K562 (cell line): Measurements from ENCODE around the gene SULT1A3. TPM values are rescaled to one million over a fixed set of nuclear protein-coding genes. Genes with fewer than 3 reads are reported as not detected.

ENCODE experiments used
- HMGN3 ChIP-seq: IDR thresholded peaks from 2 replicates; pipeline ENCODE4 v1.6.1; 2011; ENCODE audit warnings: borderline replicate concordance, low read depth, mild to moderate bottlenecking, mixed read lengths, low read length; ENCODE audit not compliant: insufficient read length; ENCODE audit errors: extremely low read depth
- MITF ChIP-seq: IDR thresholded peaks from 2 replicates; pipeline ENCODE4 v1.6.1; 2014; ENCODE audit warnings: antibody characterized with exemption
- NR2C1 ChIP-seq, 2 experiments: fragments of 450-650 bp; IDR thresholded peaks; 2 replicates each; pipeline ENCODE4 v1.6.1; 2017; ENCODE audit warnings: mild to moderate bottlenecking in 2 of 2, antibody characterized with exemption in 1 of 2, inconsistent platforms in 1 of 2, missing compliant biosample characterization in 1 of 2, missing genetic modification characterization in 1 of 2
- PBX2 ChIP-seq, 2 experiments: IDR thresholded peaks in 1 of 2; conservative IDR thresholded peaks in 1 of 2; 2 replicates each; pipeline ENCODE4 v1.6.1; 2016; ENCODE audit warnings: low read depth in 2 of 2, mild to moderate bottlenecking in 1 of 2, missing compliant biosample characterization in 1 of 2, missing genetic modification characterization in 1 of 2, moderate library complexity in 1 of 2
- PCBP2 ChIP-seq: fragments of 200-400 bp; formaldehyde crosslinking; IDR thresholded peaks from 2 replicates; pipeline ENCODE4 v1.6.1; 2018; ENCODE audit warnings: low read length, low read depth, mild to moderate bottlenecking, moderate library complexity; ENCODE audit not compliant: poor library complexity, severe bottlenecking
- RBM22 ChIP-seq: fragments of 200-400 bp; formaldehyde crosslinking; IDR thresholded peaks from 2 replicates; pipeline ENCODE4 v1.6.1; 2018; ENCODE audit warnings: low read length, low read depth; ENCODE audit not compliant: poor library complexity, severe bottlenecking
- RUNX1 ChIP-seq: sonication (generic); IDR thresholded peaks from 2 replicates; pipeline ENCODE4 v1.6.1; 2016; ENCODE audit warnings: antibody characterized with exemption, low read depth
- SFPQ ChIP-seq: fragments of 200-400 bp; formaldehyde crosslinking; IDR thresholded peaks from 2 replicates; pipeline ENCODE4 v1.6.1; 2017; ENCODE audit warnings: mild to moderate bottlenecking, low read depth, low read length, moderate library complexity
- TCF3 ChIP-seq: sonication (generic); formaldehyde crosslinking; IDR thresholded peaks from 2 replicates; pipeline ENCODE4 v1.4.0; 2020; ENCODE audit warnings: mild to moderate bottlenecking, missing genetic modification reagents
- ZC3H11A ChIP-seq: IDR thresholded peaks from 2 replicates; pipeline ENCODE4 v1.6.1; 2012; ENCODE audit warnings: low read depth, low read length, improper control_type of control experiment
- ZNF282 ChIP-seq: sonication (generic); formaldehyde crosslinking; IDR thresholded peaks from 2 replicates; pipeline ENCODE4 v1.8.1; 2023; ENCODE audit warnings: missing genetic modification reagents
- ZNF780A ChIP-seq: fragments of 250-450 bp; sonication (Bioruptor Pico); IDR thresholded peaks from 2 replicates; pipeline ENCODE4 v1.5.0; 2021; ENCODE audit warnings: mild to moderate bottlenecking
- ZNF830 ChIP-seq: fragments of 250-450 bp; sonication (Bioruptor Pico); IDR thresholded peaks from 2 replicates; pipeline ENCODE4 v1.5.0; 2021; ENCODE audit warnings: mild to moderate bottlenecking
- polyA plus RNA-seq, 8 experiments: library from polyadenylated mRNA; depleted of rRNA in 4 of 8; stranded (reverse) in 5 of 8; unstranded in 3 of 8; fragments of >200 nt; fragmentation: Nextera tagmentation in 2 of 8; fragmentation: Illumina TruSeq in 1 of 8; extraction: Ambion mirVana in 2 of 8; extraction: Trizol in 1 of 8; gene quantifications; 2 replicates each; pipeline versions ENCODE4 v1.2.1 to v1.2.3, GENCODE V29; 2011 to 2014; ENCODE audit warnings: inconsistent platforms in 1 of 8, missing spikeins in 1 of 8
- total RNA-seq, 7 experiments: library from RNA; depleted of rRNA in 6 of 7; stranded (reverse); fragments of >200 nt in 6 of 7; fragmentation: Illumina TruSeq in 2 of 7; extraction: Trizol in 2 of 7; gene quantifications; 2 replicates each; pipeline versions ENCODE4 v1.2.1 to v1.2.3, GENCODE V29; 2011 to 2021; ENCODE audit warnings: low replicate concordance in 1 of 7

The SULT1A3 gene
- total and polyA plus RNA-seq, 9 of the 15 experiments (the other 6 are each of a cell fraction or from before 2014, with no cell fraction given), result 2.4 to 18.0 (median 7.3) TPM

- TF ChIP-seq PCBP2 (no peak), PBX2 (CRISPR knock-in tag; IDR thresholded peaks at IDR 0.05; ENCODE audit: low read depth) (no peak), PBX2 (tag; conservative IDR thresholded peaks at IDR 0.05; ENCODE audit: low read depth) (no peak), HMGN3 (no peak), ZNF780A (CRISPR knock-in tag) (no peak), RUNX1 (no peak), ZNF830 (CRISPR knock-in tag) (no peak), ZNF282 (CRISPR knock-in tag) (no peak), RBM22 (no peak), SFPQ (no peak), TCF3 (CRISPR knock-in tag) (peak; percentile 54), NR2C1 (IDR thresholded peaks at IDR 0.05) (peak; percentile 97), NR2C1 (tag; IDR thresholded peaks at IDR 0.05) (peak; percentile 97), MITF (no peak), ZC3H11A (no peak)
These were observed 12.1 kb upstream of the SULT1A3 start (continued) for GRCh38 chr16:30186782-30187555.
